HL-60 (cell line): Measurements from ENCODE around the gene IRF5.

Experiments
- GABPA ChIP-seq: IDR thresholded peaks from 2 replicates; pipeline ENCODE4 v1.6.1; 2012; ENCODE audit warnings: low read depth
- POLR2AphosphoS5 ChIP-seq: IDR thresholded peaks from 2 replicates; pipeline ENCODE4 v1.6.1; 2012; ENCODE audit warnings: low read depth
- TF ChIP-seq, protein P1 (sequence below): IDR thresholded peaks from one replicate; pipeline ENCODE4 v1.5.1; 2011; ENCODE audit warnings: low read length, control low read depth, inconsistent platforms; ENCODE audit not compliant: insufficient read depth
- TF ChIP-seq, protein P2 (sequence below): IDR thresholded peaks from 2 replicates; pipeline ENCODE4 v1.6.1; 2012; ENCODE audit warnings: low read depth; ENCODE audit not compliant: insufficient replicate concordance

DNA sequence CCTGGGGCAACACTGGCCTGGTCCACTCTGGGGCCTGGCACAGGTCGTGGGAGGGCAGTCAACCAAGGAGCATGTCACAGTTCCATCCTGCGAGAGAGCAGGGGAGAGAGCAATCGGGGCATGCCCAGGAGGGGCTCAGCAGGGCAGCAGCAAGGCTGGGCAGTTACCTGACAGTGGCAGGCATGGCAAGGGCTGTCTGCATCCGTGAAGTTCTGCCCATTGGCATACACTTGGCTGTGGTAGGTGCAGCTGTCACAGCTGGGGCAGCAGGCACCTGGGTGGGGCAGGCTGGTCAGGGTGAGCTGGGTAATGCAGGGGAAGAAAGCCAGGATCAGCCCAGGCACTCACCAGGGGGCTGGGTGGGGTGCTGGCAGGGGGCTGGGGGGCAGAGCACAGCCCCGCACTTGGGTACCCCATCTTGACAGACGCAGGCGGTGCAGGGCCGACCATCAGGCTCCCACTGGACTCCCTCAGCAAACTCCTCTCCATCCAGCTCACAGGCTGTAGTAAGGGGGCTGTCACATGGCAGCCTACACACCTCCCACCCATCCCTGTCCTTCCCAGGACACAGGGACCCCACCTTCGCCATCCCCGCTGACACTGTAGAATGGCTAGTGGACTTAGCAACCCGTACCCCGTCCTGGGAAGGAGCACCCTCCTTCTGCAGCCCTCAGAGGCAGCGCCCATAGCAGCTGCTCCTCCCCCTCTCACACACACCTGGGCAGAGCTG, 45.0 kb upstream of the IRF5 start:
- TF ChIP-seq, protein P1, sequence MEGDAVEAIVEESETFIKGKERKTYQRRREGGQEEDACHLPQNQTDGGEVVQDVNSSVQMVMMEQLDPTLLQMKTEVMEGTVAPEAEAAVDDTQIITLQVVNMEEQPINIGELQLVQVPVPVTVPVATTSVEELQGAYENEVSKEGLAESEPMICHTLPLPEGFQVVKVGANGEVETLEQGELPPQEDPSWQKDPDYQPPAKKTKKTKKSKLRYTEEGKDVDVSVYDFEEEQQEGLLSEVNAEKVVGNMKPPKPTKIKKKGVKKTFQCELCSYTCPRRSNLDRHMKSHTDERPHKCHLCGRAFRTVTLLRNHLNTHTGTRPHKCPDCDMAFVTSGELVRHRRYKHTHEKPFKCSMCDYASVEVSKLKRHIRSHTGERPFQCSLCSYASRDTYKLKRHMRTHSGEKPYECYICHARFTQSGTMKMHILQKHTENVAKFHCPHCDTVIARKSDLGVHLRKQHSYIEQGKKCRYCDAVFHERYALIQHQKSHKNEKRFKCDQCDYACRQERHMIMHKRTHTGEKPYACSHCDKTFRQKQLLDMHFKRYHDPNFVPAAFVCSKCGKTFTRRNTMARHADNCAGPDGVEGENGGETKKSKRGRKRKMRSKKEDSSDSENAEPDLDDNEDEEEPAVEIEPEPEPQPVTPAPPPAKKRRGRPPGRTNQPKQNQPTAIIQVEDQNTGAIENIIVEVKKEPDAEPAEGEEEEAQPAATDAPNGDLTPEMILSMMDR = no peak
- TF ChIP-seq POLR2AphosphoS5 (no peak), GABPA (no peak)
- TF ChIP-seq, protein P2, sequence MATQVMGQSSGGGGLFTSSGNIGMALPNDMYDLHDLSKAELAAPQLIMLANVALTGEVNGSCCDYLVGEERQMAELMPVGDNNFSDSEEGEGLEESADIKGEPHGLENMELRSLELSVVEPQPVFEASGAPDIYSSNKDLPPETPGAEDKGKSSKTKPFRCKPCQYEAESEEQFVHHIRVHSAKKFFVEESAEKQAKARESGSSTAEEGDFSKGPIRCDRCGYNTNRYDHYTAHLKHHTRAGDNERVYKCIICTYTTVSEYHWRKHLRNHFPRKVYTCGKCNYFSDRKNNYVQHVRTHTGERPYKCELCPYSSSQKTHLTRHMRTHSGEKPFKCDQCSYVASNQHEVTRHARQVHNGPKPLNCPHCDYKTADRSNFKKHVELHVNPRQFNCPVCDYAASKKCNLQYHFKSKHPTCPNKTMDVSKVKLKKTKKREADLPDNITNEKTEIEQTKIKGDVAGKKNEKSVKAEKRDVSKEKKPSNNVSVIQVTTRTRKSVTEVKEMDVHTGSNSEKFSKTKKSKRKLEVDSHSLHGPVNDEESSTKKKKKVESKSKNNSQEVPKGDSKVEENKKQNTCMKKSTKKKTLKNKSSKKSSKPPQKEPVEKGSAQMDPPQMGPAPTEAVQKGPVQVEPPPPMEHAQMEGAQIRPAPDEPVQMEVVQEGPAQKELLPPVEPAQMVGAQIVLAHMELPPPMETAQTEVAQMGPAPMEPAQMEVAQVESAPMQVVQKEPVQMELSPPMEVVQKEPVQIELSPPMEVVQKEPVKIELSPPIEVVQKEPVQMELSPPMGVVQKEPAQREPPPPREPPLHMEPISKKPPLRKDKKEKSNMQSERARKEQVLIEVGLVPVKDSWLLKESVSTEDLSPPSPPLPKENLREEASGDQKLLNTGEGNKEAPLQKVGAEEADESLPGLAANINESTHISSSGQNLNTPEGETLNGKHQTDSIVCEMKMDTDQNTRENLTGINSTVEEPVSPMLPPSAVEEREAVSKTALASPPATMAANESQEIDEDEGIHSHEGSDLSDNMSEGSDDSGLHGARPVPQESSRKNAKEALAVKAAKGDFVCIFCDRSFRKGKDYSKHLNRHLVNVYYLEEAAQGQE = no peak
